Fibroblast of mammary gland (primary cell): Measurements from ENCODE around the gene TSHB.
A peak's percentile ranks its signal among the peaks of the same experiment; 100 is the strongest.

ENCODE experiments used
- DNase-seq: peaks from one replicate; pipeline ENCODE4 v3.0.0-alpha.2; 2010; ENCODE audit warnings: low read depth
- H3K4me3 ChIP-seq: 2 replicates; pipeline ENCODE4 v1.5.1; 2011; ENCODE audit warnings: low read depth, mild to moderate bottlenecking, low read length, moderate library complexity; ENCODE audit not compliant: control insufficient read depth
- TF ChIP-seq, protein P1 (sequence below): conservative IDR thresholded peaks from 2 replicates; pipeline ENCODE4 v1.5.1; 2011; ENCODE audit warnings: low read depth, low read length, inconsistent platforms; ENCODE audit not compliant: control insufficient read depth, insufficient read depth

Gene TSHB

DNA sequence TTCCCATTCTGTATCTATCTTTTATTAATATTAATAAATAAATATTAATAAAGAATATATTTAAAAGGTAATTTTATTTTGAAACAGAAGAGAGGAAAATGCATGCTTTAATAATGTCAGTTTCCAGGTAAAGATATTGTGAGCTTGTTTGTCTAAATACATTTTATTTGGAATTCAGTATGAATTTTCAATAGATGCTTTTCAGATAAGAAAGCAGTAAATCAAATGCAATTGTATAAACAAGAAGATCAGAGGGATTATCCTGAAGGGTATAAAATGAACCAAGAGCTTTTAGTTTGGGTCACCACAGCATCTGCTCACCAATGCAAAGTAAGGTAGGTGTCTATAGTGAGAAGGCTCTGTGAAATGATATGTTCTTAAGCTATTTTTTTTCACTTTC lies at the start of gene TSHB:
Gene TSHB (plus strand): TSS at position 301 of the 400 bp plus-strand sequence. CDS start 3,537 bp downstream, outside the sequence.
- no peak within 1 kb of the TSS for H3K4me3 ChIP-seq
- TF ChIP-seq, protein P1, sequence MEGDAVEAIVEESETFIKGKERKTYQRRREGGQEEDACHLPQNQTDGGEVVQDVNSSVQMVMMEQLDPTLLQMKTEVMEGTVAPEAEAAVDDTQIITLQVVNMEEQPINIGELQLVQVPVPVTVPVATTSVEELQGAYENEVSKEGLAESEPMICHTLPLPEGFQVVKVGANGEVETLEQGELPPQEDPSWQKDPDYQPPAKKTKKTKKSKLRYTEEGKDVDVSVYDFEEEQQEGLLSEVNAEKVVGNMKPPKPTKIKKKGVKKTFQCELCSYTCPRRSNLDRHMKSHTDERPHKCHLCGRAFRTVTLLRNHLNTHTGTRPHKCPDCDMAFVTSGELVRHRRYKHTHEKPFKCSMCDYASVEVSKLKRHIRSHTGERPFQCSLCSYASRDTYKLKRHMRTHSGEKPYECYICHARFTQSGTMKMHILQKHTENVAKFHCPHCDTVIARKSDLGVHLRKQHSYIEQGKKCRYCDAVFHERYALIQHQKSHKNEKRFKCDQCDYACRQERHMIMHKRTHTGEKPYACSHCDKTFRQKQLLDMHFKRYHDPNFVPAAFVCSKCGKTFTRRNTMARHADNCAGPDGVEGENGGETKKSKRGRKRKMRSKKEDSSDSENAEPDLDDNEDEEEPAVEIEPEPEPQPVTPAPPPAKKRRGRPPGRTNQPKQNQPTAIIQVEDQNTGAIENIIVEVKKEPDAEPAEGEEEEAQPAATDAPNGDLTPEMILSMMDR: no peak
- DNase-seq: no peak

DNA sequence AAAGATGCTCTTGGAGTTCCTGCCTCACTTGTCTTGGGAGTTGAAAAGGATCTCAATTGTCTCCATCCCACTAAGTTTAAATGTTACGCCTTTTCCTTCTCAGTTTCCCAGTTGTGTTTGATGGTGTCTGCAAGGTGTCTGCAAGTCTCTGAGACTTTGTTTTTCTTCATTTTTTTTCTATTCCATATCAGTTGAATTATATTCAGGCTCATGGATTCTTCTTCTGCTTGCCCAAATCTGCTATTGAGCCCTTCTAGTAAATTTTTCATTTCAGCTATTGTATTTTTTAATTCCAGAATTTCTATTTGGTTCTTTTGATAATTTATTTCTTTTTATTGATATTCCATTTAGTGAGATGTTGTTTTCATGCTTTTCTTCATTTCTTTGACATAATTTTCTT lies 47.4 kb upstream of the TSHB start:
- TF ChIP-seq, protein P1: no peak

DNA sequence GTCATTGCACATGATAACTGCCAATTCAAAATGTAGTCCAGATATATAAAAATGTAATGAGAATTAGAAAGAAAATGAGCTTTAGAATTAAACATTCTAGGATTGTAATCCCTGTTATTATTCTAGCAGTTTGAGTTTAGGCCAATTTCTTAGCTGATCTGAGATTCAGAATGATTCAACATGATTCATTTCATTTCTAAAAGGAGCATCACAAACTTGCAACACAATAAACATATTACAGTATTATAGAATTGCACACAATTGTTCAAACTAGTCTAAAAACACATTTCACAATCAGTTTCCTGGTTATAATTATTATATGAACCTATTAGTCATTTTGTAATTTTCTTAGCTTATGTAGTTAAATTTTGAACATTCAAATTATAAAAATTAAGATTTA lies 43.3 kb upstream of the TSHB start:
- no peak overlapping the region for H3K4me3 ChIP-seq
- TF ChIP-seq, protein P1: no peak
- DNase-seq: peak; percentile 64

More for the DNA sequence above, 47.4 kb upstream of the TSHB start:
- no peak overlapping the region for H3K4me3 ChIP-seq
- DNase-seq: no peak

DNA sequence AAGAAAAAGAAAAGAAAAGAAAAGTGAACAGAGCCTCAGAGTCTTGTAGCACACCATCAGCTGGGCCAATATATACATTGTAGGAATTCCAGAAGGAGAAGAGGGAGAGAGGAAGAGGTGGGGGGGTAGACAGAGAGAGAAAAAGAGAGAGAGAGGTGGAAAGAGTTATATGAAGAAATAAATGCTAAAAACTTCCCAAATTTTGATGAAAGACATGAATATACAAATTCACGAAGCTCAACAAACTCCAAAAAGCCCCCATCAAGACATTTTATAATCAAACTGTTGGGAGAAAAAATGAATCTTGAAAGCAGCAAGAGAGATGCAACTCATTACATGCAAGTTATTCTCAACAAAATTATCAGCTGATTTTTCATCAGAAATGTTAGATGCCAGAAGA lies 41.5 kb upstream of the TSHB start:
- TF ChIP-seq, protein P1: no peak

DNA sequence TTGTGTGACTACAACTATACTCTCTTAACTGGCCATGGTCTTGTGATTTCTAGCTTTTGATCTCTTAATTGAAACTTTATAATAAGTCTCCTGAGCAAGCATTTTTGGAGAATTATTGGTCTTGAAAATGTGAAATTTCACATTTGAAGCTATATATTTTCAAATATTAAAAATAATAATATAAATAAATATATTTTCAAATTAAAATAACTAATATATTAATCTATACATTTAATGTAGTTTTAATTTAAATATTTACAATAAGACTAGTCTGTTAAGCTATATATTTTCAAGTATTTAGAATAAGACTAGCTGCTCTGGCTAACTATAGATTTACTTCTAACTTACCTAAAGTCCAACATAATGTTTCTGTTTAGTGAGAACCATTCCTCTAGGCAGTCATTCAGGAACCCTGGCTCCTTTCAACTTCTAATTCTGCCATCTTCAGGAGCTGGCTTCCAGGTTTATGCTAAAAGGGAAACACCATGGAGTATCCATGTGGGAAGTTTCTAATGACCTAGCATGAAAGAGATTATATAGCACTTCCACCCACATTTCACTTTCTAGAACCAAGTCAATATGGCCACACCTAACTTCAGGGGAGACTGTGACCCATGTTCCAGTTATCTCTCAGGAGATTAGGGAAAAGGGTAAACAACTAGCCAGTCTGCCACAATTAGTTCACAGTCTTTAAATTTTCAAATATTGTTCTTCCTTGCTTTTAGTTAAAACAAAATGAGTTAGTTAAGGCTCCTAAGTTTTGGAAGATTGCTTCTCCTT lies 31.9 kb upstream of the TSHB start:
- no peak overlapping the region for H3K4me3 ChIP-seq
- TF ChIP-seq, protein P1: no peak

More for the DNA sequence above, 41.5 kb upstream of the TSHB start:
- no peak for DNase-seq
- H3K4me3 ChIP-seq: no peak overlapping the region

DNA sequence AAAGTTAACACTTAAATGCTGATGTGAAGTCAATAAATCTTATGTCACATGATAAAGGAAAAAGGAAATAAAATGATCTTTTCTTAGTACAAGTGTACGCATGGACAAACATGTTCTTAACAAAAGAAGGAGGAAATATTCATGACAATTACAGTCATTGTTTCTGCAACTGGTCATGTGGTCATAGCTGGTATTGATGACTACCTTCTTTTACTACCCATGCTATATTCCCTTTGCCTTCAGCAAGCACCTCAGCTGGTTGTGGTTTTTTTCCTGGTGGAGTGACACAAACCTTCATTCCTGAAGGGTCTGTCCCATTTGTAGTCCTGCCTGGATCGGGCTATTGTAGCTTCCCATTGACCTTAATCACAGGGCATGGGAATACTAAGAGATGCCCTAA lies 23.4 kb upstream of the TSHB start:
- DNase-seq: no peak
- TF ChIP-seq, protein P1: no peak
- no peak overlapping the region for H3K4me3 ChIP-seq

More for the DNA sequence above, 31.9 kb upstream of the TSHB start:
- DNase-seq: no peak

DNA sequence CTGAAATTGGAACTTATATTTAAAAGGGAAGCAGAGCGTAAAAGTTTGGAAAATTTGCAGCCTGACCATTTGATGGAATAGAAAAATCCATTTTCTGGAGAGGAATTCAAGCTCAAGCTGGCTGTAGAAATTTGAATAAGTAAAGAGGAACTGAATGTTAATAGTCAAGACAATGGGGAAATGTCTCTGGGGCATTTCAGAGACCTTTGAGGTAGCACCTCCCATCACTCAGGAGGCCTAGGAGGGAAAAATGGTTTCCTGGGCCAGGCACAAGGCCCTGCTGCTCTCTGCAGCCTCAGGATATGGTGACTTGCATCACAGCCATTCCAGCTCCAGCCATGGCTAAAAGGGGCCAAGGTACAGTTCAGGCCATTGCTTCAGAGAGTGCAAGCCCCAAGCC lies 17.6 kb upstream of the TSHB start:
- TF ChIP-seq, protein P1: no peak
- no peak for DNase-seq
- H3K4me3 ChIP-seq: no peak overlapping the region
